HG03354 (cell line): ENCODE measurements around the gene BLZF1.
"Not testable (repeated sequence)": the region's sequence is repeated elsewhere in the genome, so short reads cannot be mapped to it uniquely, and the experiment has no call there.

ENCODE experiments used
- ATAC-seq: cut with Tn5 transposase; IDR thresholded peaks from one replicate; pipeline ENCODE4 v1.9.1; 2021; ENCODE audit warnings: mild to moderate bottlenecking; ENCODE audit not compliant: unreplicated experiment, poor library complexity, severe bottlenecking

The BLZF1 gene

GRCh38 chr1:169348383-169349036, 19.5 kb upstream of the BLZF1 start:
- ATAC-seq, result no peak

GRCh38 chr1:169360415-169360814, 7.6 kb upstream of the BLZF1 start:
- ATAC-seq, result no peak

- ATAC-seq, result no peak
These were observed 6.7 kb upstream of the BLZF1 start for GRCh38 chr1:169361281-169361680.

- no peak for ATAC-seq
These were observed 4.8 kb upstream of the BLZF1 start for GRCh38 chr1:169363046-169363730.

GRCh38 chr1:169364948-169365347, 3.0 kb upstream of the BLZF1 start:
- ATAC-seq, result no peak

- ATAC-seq, result no peak
These were observed 804 bp upstream of the BLZF1 start for GRCh38 chr1:169367096-169367685.

- peak; percentile 21 for ATAC-seq
These were observed 393 bp downstream of the BLZF1 start for GRCh38 chr1:169368406-169368769.

GRCh38 chr1:169371404-169371803, 3.4 kb downstream of the BLZF1 start:
- ATAC-seq, result no peak

- ATAC-seq, result no peak
These were observed 13.2 kb downstream of the BLZF1 start for GRCh38 chr1:169381162-169381561.

- ATAC-seq, result no peak
These were observed 15.5 kb downstream of the BLZF1 start for GRCh38 chr1:169383449-169383848.

GRCh38 chr1:169387399-169387798, 19.4 kb downstream of the BLZF1 start:
- no peak for ATAC-seq

- ATAC-seq, result peak; percentile 68
These were observed 22.3 kb downstream of the BLZF1 start for GRCh38 chr1:169390303-169390702.

- no peak for ATAC-seq
These were observed 24.4 kb downstream of the BLZF1 start for GRCh38 chr1:169392406-169392805.

- no peak for ATAC-seq
These were observed 28.0 kb downstream of the BLZF1 start for GRCh38 chr1:169395955-169396354.

GRCh38 chr1:169402578-169402977, 34.6 kb downstream of the BLZF1 start:
- ATAC-seq, result not testable (repeated sequence)

- not testable (repeated sequence) for ATAC-seq
These were observed 40.3 kb downstream of the BLZF1 start for GRCh38 chr1:169408340-169408739.

- no peak for ATAC-seq
These were observed 47.0 kb downstream of the BLZF1 start for GRCh38 chr1:169414952-169415351.

GRCh38 chr1:169421309-169421708, 53.3 kb downstream of the BLZF1 start:
- no peak for ATAC-seq

- no peak for ATAC-seq
These were observed 58.2 kb downstream of the BLZF1 start for GRCh38 chr1:169426174-169426705.

GRCh38 chr1:169427081-169427641, 59.2 kb downstream of the BLZF1 start, which contains the start of gene CCDC181:
Gene CCDC181, minus strand, starts transcription at chr1:169427474. Its CDS starts 2,547 bp downstream, at chr1:169424927.
- peak; percentile 86 for ATAC-seq
